SK-N-SH (cell line): ENCODE results near the gene HIBADH. TPM values are rescaled to one million over a fixed set of nuclear protein-coding genes. Genes with fewer than 3 reads are reported as not detected.

Source experiments
- CTCF ChIA-PET: fragments of 300-600, 350-600 bp; formaldehyde crosslinking; extraction: SDS; loops from one replicate; lab custom pipeline; 2021; lab: Yijun Ruan, JAX
- POLR2A ChIA-PET: fragments of 350-600 bp; sonication (Branson Sonifier 250); formaldehyde crosslinking; extraction: SDS; loops from one replicate; lab custom pipeline; 2020; ENCODE audit warnings: antibody characterized with exemption, inconsistent platforms; lab: Yijun Ruan, JAX
- DNase-seq: peaks from one replicate; pipeline ENCODE4 v3.0.0; 2012
- H2AFZ ChIP-seq: fragments of 200-600 bp; sonication (generic); 2 replicates; pipeline ENCODE4 v1.8.1; 2016; ENCODE audit warnings: antibody characterized with exemption, mild to moderate bottlenecking, low read depth
- H3F3A ChIP-seq: fragments of 200-600 bp; sonication (generic); replicated peaks from 2 replicates; pipeline ENCODE3; 2016; ENCODE audit warnings: antibody characterized with exemption, mild to moderate bottlenecking; ENCODE audit not compliant: insufficient read depth
- H3K27ac ChIP-seq, 2 experiments: fragments of 200-500 bp in 1 of 2; fragments of 200-600 bp in 1 of 2; sonication (Bioruptor generic) in 1 of 2; sonication (generic), shearing (Covaris generic) in 1 of 2; 2 replicates each; pipeline versions ENCODE4 v1.5.1 to v1.6.1; 2014 to 2016; ENCODE audit warnings: low read depth in 2 of 2, inconsistent platforms in 1 of 2, low read length in 1 of 2, mild to moderate bottlenecking in 1 of 2, mixed read lengths in 1 of 2
- H3K27me3 ChIP-seq: fragments of 200-600 bp; sonication (generic), shearing (Covaris generic); 2 replicates; pipeline ENCODE4 v1.6.1; 2016; ENCODE audit warnings: mixed run types; ENCODE audit not compliant: insufficient read depth
- H3K36me3 ChIP-seq, 2 experiments: fragments of 200-500 bp in 1 of 2; fragments of 200-600 bp in 1 of 2; sonication (Bioruptor generic) in 1 of 2; sonication (generic) in 1 of 2; replicated peaks in 1 of 2; 2 replicates each; pipeline versions ENCODE3 to v1.5.1; 2014 to 2016; ENCODE audit warnings: low read length in 1 of 2, mild to moderate bottlenecking in 1 of 2; ENCODE audit not compliant: insufficient read depth in 2 of 2, control insufficient read depth in 1 of 2
- H3K4me1 ChIP-seq, 2 experiments: fragments of 200-500 bp in 1 of 2; fragments of 200-600 bp in 1 of 2; sonication (Bioruptor generic) in 1 of 2; sonication (generic), shearing (Covaris generic) in 1 of 2; 2 replicates each; pipeline versions ENCODE4 v1.5.1 to v1.6.1; 2014 to 2016; ENCODE audit warnings: low read depth in 1 of 2, low read length in 1 of 2, mixed run types in 1 of 2; ENCODE audit not compliant: insufficient read depth in 2 of 2, control insufficient read depth in 1 of 2
- H3K4me2 ChIP-seq: fragments of 200-600 bp; sonication (generic), shearing (Covaris generic); 2 replicates; pipeline ENCODE4 v1.6.1; 2017; ENCODE audit warnings: mixed run types
- H3K4me3 ChIP-seq, 2 experiments: fragments of 200-500 bp in 1 of 2; fragments of 200-600 bp in 1 of 2; sonication (Bioruptor generic) in 1 of 2; sonication (generic), shearing (Covaris generic) in 1 of 2; 2 replicates each; pipeline versions ENCODE4 v1.5.1 to v1.8.1; 2014 to 2016; ENCODE audit warnings: low read depth in 2 of 2, inconsistent platforms in 1 of 2, low read length in 1 of 2, mild to moderate bottlenecking in 1 of 2, mixed read lengths in 1 of 2, moderate library complexity in 1 of 2
- H3K79me2 ChIP-seq: fragments of 200-600 bp; sonication (generic); 2 replicates; pipeline ENCODE4 v1.8.1; 2017; ENCODE audit warnings: mild to moderate bottlenecking; ENCODE audit not compliant: insufficient read depth
- H3K9ac ChIP-seq: fragments of 200-600 bp; sonication (generic); 2 replicates; pipeline ENCODE4 v1.6.1; 2017; ENCODE audit warnings: mixed run types
- H3K9me2 ChIP-seq: fragments of 200-600 bp; sonication (generic); 2 replicates; pipeline ENCODE4 v1.6.1; 2017; ENCODE audit warnings: mixed run types
- H3K9me3 ChIP-seq: fragments of 200-600 bp; sonication (generic); 2 replicates; pipeline ENCODE4 v1.6.1; 2017; ENCODE audit warnings: mixed run types, mild to moderate bottlenecking, moderate library complexity
- H4K20me1 ChIP-seq: fragments of 200-600 bp; sonication (generic); 2 replicates; pipeline ENCODE4 v1.6.1; 2017; ENCODE audit warnings: mild to moderate bottlenecking, mixed run types; ENCODE audit not compliant: insufficient read depth
- EP300 ChIP-seq, 2 experiments: IDR thresholded peaks; 2 replicates each; pipeline versions ENCODE4 v1.4.0 to v1.6.1; 2012; ENCODE audit warnings: borderline replicate concordance in 1 of 2, low read depth in 1 of 2, low read length in 1 of 2
- FOXJ3 ChIP-seq: sonication (generic); formaldehyde crosslinking; IDR thresholded peaks from 2 replicates; pipeline ENCODE4 v1.5.1; 2020; ENCODE audit warnings: mild to moderate bottlenecking, missing genetic modification reagents
- GATA2 ChIP-seq: sonication (generic); formaldehyde crosslinking; IDR thresholded peaks from 2 replicates; pipeline ENCODE4 v1.5.0; 2020; ENCODE audit warnings: mild to moderate bottlenecking, missing genetic modification reagents
- MXI1 ChIP-seq: IDR thresholded peaks from 2 replicates; pipeline ENCODE4 v1.6.1; 2012; ENCODE audit warnings: mild to moderate bottlenecking, low read depth, low read length, improper control_type of control experiment
- NFIC ChIP-seq: IDR thresholded peaks from 2 replicates; pipeline ENCODE4 v1.4.0; 2012; ENCODE audit warnings: borderline replicate concordance
- NRF1 ChIP-seq: IDR thresholded peaks from 2 replicates; pipeline ENCODE4 v1.6.1; 2012; ENCODE audit warnings: low read depth, mild to moderate bottlenecking, low read length
- POLR2AphosphoS5 ChIP-seq: IDR thresholded peaks from 2 replicates; pipeline ENCODE4 v1.6.1; 2012; ENCODE audit warnings: low read depth, low read length
- RAD21 ChIP-seq: IDR thresholded peaks from 2 replicates; pipeline ENCODE4 v1.6.1; 2012; ENCODE audit warnings: mild to moderate bottlenecking, low read length
- RCOR1 ChIP-seq: fragments of 150-350 bp; IDR thresholded peaks from 2 replicates; pipeline ENCODE4 v1.6.1; 2017; ENCODE audit warnings: antibody characterized with exemption, low read length
- SMC3 ChIP-seq: IDR thresholded peaks from 2 replicates; pipeline ENCODE4 v1.6.1; 2012; ENCODE audit warnings: low read depth, low read length, improper control_type of control experiment
- TCF12 ChIP-seq: IDR thresholded peaks from 2 replicates; pipeline ENCODE4 v1.4.0; 2012
- TEAD4 ChIP-seq: IDR thresholded peaks from 2 replicates; pipeline ENCODE4 v1.4.0; 2012; ENCODE audit warnings: mild to moderate bottlenecking, borderline replicate concordance; ENCODE audit not compliant: insufficient read depth
- ZBTB33 ChIP-seq: IDR thresholded peaks from 2 replicates; pipeline ENCODE4 v1.4.0; 2012; ENCODE audit warnings: low read depth, borderline replicate concordance
- WGBS: methylation state at CpG from one replicate; pipeline ENCODE4 v1.1.6; 2017; ENCODE audit warnings: low lambda C conversion rate; 5-methylcytosine and 5-hydroxymethylcytosine counted together
- polyA plus RNA-seq, 3 experiments: library from polyadenylated mRNA; depleted of rRNA; stranded (reverse); fragments of >200 nt; gene quantifications; 2 replicates each; pipeline ENCODE4 v1.2.3, GENCODE V29; 2012
- TF ChIP-seq, protein P1 (sequence below): IDR thresholded peaks from 2 replicates; pipeline ENCODE4; 2012
- TF ChIP-seq, protein P2 (sequence below): IDR thresholded peaks from 2 replicates; pipeline ENCODE4 v1.4.0; 2012; ENCODE audit warnings: low read depth, borderline replicate concordance
- TF ChIP-seq, protein P3 (sequence below): fragments of 200-600 bp; sonication (generic); IDR thresholded peaks from 2 replicates; pipeline ENCODE4 v1.6.1; 2017; ENCODE audit warnings: antibody characterized with exemption, mild to moderate bottlenecking, moderate library complexity

The HIBADH gene
- polyA plus RNA-seq, 1 of the 3 experiments (the other 2 are of a cell fraction) = 71.8 TPM

DNA sequence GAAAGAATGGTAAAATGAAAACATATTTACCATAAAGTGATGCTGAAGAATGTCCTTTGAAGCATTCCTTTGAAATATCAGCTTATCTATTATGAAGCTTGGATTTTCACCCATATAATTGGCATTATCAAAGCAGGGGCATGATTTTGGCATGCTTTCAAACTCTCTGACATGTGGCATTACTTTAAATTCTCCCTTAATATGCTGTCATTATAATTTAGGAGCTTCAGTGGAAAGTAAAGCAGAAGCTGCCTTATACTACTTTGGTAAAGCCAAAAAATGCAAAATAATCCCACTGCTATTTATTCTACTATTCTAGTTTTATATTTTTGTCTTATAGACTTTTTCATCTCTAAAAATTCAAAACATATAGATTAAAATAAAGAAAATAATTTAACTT lies 28.0 kb upstream of the HIBADH start:
- ChIA-PET CTCF (interaction anchor here (1.0 to 1.7 kb wide), 2 partner anchors 11 to 230 kb away, joined by 4 to 9 read pairs; no protein-coding TSS in a partner anchor), POLR2A (no interaction called here)
- H3K9ac ChIP-seq = no peak overlapping the region
- H3K4me3 ChIP-seq = no peak overlapping the region
- no peaks in the 10 kb centered on the region for H3K36me3 ChIP-seq
- peak; percentile 27; the same call in 1 of the 2 replicates for TF ChIP-seq RCOR1
- TF ChIP-seq NFIC = peak; percentile 37; the same call in 1 of the 2 replicates
- TF ChIP-seq, protein P1, sequence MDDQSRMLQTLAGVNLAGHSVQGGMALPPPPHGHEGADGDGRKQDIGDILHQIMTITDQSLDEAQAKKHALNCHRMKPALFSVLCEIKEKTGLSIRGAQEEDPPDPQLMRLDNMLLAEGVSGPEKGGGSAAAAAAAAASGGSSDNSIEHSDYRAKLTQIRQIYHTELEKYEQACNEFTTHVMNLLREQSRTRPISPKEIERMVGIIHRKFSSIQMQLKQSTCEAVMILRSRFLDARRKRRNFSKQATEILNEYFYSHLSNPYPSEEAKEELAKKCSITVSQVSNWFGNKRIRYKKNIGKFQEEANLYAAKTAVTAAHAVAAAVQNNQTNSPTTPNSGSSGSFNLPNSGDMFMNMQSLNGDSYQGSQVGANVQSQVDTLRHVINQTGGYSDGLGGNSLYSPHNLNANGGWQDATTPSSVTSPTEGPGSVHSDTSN = peak; percentile 68
- TF ChIP-seq TEAD4 = no peak
- no peak for TF ChIP-seq NRF1
- TF ChIP-seq FOXJ3 (CRISPR knock-in tag) = no peak
- peak; percentile 85 for TF ChIP-seq TCF12
- TF ChIP-seq ZBTB33 = no peak
- no peak for TF ChIP-seq POLR2AphosphoS5
- peak in 1 of 2 experiments; percentile 29; a peak in 2 of 4 replicates for TF ChIP-seq EP300 (IDR thresholded peaks at IDR 0.05; ENCODE audit: borderline replicate concordance in 1 of 2, low read depth in 1 of 2, low read length in 1 of 2)
- TF ChIP-seq, protein P2, sequence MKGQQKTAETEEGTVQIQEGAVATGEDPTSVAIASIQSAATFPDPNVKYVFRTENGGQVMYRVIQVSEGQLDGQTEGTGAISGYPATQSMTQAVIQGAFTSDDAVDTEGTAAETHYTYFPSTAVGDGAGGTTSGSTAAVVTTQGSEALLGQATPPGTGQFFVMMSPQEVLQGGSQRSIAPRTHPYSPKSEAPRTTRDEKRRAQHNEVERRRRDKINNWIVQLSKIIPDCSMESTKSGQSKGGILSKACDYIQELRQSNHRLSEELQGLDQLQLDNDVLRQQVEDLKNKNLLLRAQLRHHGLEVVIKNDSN = no peak
- no peak for TF ChIP-seq MXI1
- H3K9me2 ChIP-seq = no peaks in the 10 kb centered on the region
- H3K27ac ChIP-seq = peak overlapping the region in 1 of 2 experiments; percentile 50; a peak in 1 of 4 replicates
- no peaks in the 10 kb centered on the region for H3K79me2 ChIP-seq
- H4K20me1 ChIP-seq = no peaks in the 10 kb centered on the region
- H3K27me3 ChIP-seq = no peaks in the 10 kb centered on the region
- H2AFZ ChIP-seq = no peak overlapping the region
- peaks cover 0 to 9% of the 10 kb centered on the region in 2 experiments; a peak in 2 of 4 replicates for H3K4me1 ChIP-seq
- no peak overlapping the region for H3K4me2 ChIP-seq
- peak; percentile 24 for DNase-seq
- no peaks in the 10 kb centered on the region for H3F3A ChIP-seq
- H3K9me3 ChIP-seq = peaks cover 16% of the 10 kb centered on the region; the same call in 1 of the 2 replicates

GRCh38 chr7:27689591-27690164 lies 27.0 kb upstream of the HIBADH start:
- peaks cover 0 to 9% of the 10 kb centered on the region in 2 experiments; a peak in 2 of 4 replicates for H3K4me1 ChIP-seq
- peaks cover 16% of the 10 kb centered on the region; the same call in 1 of the 2 replicates for H3K9me3 ChIP-seq
- no peak overlapping the region for H2AFZ ChIP-seq
- H3F3A ChIP-seq = no peaks in the 10 kb centered on the region
- WGBS = 94% methylated on average over 1 of the region's 1 CpG
- H4K20me1 ChIP-seq = no peaks in the 10 kb centered on the region
- peak; percentile 42 for DNase-seq
- no peaks in the 10 kb centered on the region for H3K79me2 ChIP-seq
- H3K27ac ChIP-seq = peak overlapping the region; percentile 12 to 47; a peak in 2 of 4 replicates
- H3K4me2 ChIP-seq = no peak overlapping the region
- no peaks in the 10 kb centered on the region for H3K36me3 ChIP-seq
- no peaks in the 10 kb centered on the region for H3K27me3 ChIP-seq
- no peaks in the 10 kb centered on the region for H3K9me2 ChIP-seq
- ChIA-PET POLR2A (no interaction called here), CTCF (interaction anchor here (1.1 to 1.9 kb wide), 5 partner anchors 12 to 331 kb away, joined by 4 to 9 read pairs (median 7); no protein-coding TSS in a partner anchor)
- TF ChIP-seq RAD21 (peak; percentile 82), SMC3 (peak; percentile 72), RCOR1 (no peak), GATA2 (CRISPR knock-in tag) (no peak)
- TF ChIP-seq, protein P3, sequence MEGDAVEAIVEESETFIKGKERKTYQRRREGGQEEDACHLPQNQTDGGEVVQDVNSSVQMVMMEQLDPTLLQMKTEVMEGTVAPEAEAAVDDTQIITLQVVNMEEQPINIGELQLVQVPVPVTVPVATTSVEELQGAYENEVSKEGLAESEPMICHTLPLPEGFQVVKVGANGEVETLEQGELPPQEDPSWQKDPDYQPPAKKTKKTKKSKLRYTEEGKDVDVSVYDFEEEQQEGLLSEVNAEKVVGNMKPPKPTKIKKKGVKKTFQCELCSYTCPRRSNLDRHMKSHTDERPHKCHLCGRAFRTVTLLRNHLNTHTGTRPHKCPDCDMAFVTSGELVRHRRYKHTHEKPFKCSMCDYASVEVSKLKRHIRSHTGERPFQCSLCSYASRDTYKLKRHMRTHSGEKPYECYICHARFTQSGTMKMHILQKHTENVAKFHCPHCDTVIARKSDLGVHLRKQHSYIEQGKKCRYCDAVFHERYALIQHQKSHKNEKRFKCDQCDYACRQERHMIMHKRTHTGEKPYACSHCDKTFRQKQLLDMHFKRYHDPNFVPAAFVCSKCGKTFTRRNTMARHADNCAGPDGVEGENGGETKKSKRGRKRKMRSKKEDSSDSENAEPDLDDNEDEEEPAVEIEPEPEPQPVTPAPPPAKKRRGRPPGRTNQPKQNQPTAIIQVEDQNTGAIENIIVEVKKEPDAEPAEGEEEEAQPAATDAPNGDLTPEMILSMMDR = peak; percentile 64
- no peak overlapping the region for H3K9ac ChIP-seq
- no peak overlapping the region for H3K4me3 ChIP-seq
